Testis (tissue), 2 donors: ENCODE results near the gene SEC23IP.

Experiments used
- POLR2A ChIP-seq: fragments of 450-650 bp; IDR thresholded peaks from one replicate; pipeline ENCODE4 v1.6.1; 2017; ENCODE audit warnings: antibody characterized with exemption, mild to moderate bottlenecking, moderate library complexity
- TF ChIP-seq, protein P1 (sequence below), 3 experiments: fragments of 450-650 bp in 2 of 3; fragments of 200-600 bp in 1 of 3; sonication (generic) in 1 of 3; IDR thresholded peaks; one replicate each; pipeline ENCODE4 v1.5.1; 2016 to 2019; ENCODE audit warnings: antibody characterized with exemption in 3 of 3, mild to moderate bottlenecking in 2 of 3, moderate library complexity in 1 of 3

DNA sequence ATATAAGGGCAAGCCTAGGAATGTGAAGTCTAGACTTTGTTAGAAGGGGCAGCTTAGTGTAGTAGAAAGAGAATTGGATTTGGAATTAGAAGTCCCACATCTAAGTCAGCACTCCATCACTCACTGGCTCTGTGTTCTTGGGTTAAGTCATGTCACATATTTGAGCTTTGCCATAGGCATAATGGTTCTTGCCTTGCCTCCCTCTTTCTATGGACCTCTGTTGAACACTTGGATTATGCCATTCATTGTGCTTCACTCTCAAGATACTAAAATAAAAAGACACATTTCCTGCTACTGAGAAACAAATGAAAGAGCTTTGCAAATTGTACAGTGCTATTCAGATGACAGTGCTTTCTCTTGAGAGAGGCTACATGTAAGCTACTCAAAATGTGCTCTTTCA is 35.9 kb downstream of the SEC23IP start:
- TF ChIP-seq, protein P1, sequence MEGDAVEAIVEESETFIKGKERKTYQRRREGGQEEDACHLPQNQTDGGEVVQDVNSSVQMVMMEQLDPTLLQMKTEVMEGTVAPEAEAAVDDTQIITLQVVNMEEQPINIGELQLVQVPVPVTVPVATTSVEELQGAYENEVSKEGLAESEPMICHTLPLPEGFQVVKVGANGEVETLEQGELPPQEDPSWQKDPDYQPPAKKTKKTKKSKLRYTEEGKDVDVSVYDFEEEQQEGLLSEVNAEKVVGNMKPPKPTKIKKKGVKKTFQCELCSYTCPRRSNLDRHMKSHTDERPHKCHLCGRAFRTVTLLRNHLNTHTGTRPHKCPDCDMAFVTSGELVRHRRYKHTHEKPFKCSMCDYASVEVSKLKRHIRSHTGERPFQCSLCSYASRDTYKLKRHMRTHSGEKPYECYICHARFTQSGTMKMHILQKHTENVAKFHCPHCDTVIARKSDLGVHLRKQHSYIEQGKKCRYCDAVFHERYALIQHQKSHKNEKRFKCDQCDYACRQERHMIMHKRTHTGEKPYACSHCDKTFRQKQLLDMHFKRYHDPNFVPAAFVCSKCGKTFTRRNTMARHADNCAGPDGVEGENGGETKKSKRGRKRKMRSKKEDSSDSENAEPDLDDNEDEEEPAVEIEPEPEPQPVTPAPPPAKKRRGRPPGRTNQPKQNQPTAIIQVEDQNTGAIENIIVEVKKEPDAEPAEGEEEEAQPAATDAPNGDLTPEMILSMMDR (IDR thresholded peaks at IDR 0.05) = no peak
- no peak for TF ChIP-seq POLR2A
